HG02610 (cell line): ENCODE measurements around the gene DAPK2.
"Not testable (repeated sequence)": the region's sequence is repeated elsewhere in the genome, so short reads cannot be mapped to it uniquely, and the experiment has no call there.

ENCODE experiments used
- ATAC-seq: cut with Tn5 transposase; IDR thresholded peaks from one replicate; pipeline ENCODE4 v1.9.1; 2021; ENCODE audit warnings: mild to moderate bottlenecking, moderate library complexity; ENCODE audit not compliant: unreplicated experiment

The DAPK2 gene

DNA sequence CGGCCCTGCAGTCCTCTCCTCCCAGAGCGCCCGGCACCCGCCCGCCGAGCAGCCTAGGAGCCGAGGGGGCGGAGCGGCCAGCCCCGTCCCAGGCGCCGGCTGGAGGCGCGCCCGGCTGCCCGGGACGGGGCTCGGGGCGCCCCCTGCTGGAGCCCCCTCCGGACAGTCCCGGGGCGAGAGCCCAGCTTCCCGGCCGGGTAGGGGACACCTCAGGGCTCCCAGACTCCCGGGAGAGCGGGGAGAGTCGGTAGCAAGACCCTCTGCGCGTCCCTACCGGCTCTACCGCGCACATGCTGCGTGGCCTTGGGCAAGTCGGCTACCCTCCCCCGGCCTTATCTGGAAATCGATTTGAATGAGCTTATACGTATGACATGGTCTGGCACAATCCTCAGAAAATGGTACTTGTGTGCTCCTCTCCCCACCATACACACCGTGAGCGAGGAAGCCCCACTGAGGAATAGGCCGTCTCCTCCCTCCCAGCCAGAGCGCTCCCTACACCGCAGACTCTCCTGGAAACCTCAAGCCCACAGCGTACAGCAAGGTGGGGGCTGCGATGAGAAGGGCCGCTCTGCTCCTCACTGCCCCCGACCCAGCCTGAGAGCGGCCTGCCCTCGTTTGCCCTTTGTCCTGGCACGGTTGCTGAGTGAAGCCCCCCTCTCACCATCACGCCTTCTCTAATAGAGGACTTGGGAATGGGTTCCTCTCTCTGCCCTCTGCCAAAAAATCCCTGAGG, at the start of gene DAPK2:
Gene DAPK2 (minus strand): TSS at position 65 of the 733 bp plus-strand sequence. CDS start 6,224 bp downstream, outside the sequence.
- peak; percentile 53 for ATAC-seq

GRCh38 chr15:64095431-64095794, 49.1 kb upstream of the DAPK2 start:
- no peak for ATAC-seq

DNA sequence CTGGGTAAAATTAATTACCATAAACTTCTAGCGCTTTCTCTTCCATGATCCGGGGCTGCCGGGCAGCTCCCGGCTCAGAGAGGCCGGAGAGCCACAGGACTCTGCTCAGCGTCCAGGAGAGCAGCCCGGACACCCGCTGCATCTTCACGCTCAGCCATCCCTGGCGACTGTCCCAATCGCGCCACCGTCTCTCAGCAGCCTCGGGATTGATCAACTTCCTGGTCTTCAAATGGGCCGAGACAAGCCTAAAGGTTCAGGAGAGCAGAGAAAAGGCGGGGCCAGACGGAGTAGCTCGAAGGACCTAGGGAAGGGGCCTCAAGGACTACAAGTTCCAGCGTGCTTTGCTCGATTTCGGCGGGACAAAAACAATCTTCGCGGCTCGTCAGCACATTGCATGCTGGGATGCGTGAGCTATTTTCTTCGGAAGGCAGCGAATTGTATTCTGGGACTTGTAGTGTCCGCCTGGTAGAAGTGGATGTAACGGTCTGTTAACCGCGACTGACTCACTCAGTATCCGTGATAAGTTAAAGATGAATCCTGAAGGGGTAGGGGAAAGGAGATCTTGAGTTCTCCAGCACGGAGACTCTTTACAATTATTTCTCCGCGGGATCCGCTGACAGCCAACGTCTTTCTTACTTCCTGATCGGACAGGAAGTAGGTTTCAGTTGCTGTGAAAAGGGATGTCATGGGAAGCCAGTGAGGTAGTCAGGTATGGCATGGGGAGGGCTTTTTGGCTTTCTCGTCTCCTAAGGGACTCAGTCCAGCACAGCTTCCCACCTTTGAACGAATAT, 47.5 kb upstream of the DAPK2 start, which contains the start of gene CIAO2A:
Gene CIAO2A (minus strand): TSS at position 212 of the 791 bp plus-strand sequence. CDS start 70 bp downstream, at position 142.
- ATAC-seq = peak; percentile 57

GRCh38 chr15:64092864-64093626, 46.8 kb upstream of the DAPK2 start:
- ATAC-seq = peak; percentile 16

DNA sequence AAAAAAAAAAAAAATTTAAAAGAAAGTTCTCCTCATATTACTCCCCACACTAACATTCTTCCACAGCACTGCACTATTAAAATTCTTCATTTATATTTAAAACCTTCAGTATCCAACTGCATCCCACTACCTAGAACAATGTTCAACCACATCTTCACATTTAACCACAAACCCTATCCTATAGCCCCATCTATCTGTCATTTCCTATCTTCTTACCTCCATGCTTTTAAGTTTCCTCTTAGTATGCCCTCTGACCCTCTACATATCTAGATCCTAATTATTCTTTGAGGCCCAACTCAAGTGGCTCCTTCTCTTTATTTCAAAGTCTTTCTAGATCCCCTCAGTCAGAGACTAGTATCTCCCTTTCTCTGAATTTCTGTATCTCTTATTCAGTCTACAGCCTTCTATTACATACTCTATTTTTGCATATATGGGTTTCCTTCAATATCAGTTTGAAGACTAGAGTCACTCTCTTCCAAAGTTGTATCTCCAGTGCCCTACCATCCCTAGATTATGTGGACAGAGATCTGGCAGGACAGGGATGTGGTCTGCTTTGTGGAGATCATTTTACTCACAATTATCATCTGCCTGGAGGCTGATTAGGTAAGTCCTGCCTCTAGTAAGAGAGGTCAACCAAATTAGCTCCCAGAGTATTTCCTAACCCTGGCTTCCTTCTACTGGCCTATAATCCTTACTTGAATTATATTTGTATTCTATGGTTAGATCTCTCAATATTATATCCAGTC, 46.0 kb upstream of the DAPK2 start:
- ATAC-seq = no peak

- no peak for ATAC-seq
These were observed 44.2 kb upstream of the DAPK2 start for GRCh38 chr15:64090527-64090926.

DNA sequence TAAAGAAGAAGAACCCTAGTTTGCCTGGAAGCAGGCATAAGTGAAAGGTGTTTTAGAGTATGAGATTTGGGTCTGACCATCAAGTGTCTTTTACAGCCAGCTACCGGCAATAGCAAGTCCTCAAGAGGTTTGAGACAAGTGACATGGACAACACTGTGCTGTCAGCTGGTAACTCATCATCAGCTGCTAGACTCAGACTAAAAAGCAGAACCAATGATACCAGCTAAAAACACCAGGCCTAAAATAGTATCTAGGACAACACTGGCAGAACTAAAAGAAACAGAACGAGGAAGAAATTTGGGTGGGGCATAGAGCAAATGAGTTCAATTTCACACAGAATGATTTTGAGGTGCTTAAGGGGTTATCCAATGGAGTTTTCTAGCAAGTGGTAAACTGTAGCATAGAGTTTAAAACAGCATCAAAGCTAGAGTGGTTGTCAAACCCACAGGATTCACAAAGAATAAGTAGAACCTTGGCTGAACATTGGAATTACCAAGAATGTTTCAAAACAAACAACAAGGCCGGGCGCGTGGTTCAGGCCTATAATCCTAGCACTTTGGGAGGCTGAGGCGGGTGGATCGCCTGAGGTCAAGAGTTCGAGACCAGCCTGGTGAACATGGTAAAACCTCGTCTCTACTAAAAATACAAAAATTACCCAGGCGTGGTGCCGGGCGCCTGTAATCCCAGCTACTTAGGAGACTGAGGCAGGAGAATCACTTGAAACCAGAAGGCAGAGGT, 43.4 kb upstream of the DAPK2 start:
- no peak for ATAC-seq

- ATAC-seq = no peak
These were observed 36.5 kb upstream of the DAPK2 start for GRCh38 chr15:64082757-64083156.

- ATAC-seq = not testable (repeated sequence)
These were observed 27.2 kb upstream of the DAPK2 start for GRCh38 chr15:64073496-64073895.

DNA sequence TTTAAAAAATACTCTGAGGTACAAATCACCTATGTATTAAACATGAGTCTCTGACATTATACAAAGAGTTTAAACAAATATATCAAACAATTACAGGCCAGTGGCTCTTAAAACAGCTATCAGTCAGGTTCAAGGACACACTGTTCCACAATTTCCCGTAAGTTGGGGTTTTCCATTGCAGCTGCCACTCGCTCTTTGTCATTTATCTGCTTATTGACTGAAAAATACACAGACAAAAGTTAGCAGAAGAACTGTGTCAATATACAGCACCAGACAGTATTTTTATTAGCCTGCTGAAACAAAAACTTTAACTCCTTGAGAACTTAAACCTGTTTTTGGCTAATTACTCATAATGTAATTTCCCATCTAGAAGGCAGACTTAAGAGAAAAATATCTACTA, 26.5 kb upstream of the DAPK2 start:
- no peak for ATAC-seq

- ATAC-seq = no peak
These were observed 25.9 kb upstream of the DAPK2 start for GRCh38 chr15:64071931-64072765.

DNA sequence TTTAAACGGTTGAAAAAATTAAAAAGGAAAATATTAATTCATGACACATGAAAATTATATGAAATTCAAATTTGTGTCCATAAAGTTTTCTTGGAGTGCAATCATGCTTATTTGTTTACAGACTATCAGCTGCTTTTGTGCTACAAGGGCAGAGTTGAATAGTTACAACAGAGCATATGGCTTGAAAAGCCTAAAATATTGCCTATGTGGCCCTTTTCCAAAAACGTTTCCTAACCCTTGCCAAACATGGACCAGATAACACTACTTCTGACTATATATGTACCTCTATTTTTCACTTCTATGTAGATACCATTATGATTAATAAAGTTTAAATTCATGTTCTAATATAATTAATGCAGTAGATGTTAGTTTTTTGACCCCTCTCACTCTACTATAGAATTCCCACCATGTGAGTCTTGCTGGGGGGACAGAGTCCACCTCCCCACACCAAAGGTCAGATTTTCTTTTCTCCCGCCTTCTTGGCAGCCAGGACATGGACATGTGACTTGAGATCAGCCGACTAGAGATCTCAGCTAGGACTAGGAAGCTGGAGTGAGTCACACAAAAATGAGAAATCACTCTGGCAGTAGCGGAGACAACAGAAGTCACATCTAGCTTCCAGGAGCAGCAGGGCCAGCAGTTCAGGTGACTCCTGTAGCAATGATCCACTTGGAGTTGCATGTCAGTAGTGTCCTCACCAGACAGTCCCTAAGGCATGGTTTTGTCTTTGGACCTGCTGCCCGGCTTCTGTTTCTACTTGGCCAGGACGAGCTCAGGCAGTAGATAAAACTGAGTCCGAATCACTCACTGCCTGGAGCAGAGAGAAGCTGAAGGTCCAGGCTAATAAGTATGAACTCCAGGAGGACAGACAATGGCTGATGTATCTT, 24.9 kb upstream of the DAPK2 start:
- ATAC-seq = no peak

DNA sequence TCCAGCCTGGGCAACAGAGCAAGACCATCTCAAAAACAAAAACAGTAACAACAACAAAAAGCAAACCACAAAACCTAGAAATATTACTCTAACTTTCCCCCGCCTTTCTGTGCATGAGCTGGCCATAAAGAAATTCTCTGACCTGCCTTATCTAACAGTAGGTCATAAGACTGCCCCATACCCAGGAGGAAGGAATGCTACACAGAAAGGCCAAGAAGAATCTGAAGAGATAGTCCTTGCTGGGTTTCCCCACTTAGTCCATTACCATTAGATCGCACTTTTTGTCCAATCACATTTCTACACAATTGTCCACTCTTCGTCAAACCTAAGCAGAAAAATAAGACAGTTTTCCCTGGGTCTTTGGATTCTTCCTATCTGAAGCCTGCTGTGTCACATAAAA, 23.8 kb upstream of the DAPK2 start:
- no peak for ATAC-seq

DNA sequence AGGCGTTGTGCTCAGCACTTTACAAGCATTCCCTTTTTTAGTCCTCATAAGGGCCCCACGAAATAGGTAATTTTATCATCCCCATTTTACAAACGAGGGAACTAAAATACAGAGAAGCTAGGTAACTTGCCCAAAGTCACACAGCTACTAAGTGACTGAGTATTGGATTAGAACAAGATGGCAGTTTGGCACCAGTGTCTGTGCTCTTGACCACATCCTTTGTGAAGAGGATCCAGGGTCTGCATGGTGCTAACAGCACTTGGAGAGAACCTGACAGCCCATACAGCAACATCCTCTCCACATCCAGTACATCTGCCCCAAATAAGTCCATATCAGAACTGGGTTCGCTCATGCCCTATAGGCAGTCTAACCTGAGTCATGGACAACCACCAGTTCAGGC, 21.8 kb upstream of the DAPK2 start:
- no peak for ATAC-seq

DNA sequence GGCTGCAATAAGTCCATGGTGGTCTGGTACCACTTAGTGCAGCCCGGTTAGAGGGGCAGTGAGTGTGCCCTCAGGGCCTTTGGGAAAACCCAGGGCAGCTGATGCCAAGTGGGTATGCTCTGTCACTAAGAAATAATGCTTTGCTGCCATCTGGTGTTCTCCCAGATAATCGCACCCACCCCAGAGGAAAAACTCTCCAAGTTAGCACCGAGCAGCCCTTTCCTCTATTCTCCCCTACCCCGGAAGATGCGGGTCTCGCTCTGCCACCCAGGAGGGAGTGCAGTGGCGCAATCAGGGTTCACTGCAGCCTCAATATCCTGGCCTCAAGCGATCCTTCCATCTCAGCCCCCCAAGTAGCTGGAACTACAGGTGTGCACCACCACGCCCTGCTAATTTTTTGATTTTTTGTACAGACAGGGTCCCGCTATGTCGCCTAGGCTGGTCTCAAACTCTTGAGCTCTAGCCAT, 21.3 kb upstream of the DAPK2 start:
- no peak for ATAC-seq

GRCh38 chr15:64066451-64066850, 20.2 kb upstream of the DAPK2 start:
- no peak for ATAC-seq

DNA sequence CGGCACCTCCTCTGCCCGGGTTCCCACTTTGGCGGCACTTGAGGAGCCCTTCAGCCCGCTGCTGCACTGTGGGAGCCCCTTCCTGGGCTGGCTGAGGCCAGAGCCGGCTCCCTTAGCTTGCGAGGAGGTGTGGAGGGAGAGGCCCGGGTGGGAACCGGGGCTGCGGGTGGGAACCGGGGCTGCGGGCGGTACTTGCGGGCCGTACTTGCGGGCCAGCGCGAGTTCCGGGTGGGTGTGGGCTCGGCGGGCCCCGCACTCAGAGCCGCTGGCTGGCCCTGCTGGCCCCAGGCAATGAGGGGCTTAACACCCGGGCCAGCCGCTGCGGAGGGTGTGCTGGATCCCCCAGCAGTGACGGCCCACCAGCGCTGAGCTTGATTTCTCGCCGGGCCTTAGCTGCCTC, 14.4 kb upstream of the DAPK2 start:
- ATAC-seq = no peak

DNA sequence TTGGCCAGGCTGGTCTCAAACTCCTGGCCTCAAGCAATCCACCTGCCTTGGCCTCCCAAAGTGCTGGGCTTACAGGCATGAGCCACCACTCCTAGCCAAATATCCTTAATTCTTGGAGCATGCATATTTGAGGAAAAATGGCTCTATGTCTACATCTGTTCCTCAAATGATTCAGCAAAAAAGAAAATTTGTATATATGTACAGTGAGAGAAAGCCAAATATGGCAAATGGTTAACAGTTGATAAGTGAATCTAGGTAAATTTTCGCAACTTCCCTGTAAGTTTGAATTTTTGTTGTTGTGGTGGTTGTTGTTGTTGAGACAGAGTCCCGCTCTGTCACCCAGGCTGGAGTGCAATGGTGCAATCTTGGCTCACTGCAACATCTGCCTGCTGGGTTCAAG, 12.8 kb upstream of the DAPK2 start:
- not testable (repeated sequence) for ATAC-seq
